T-helper 1 cell (primary cell): ENCODE data around the gene CTXN2.

ENCODE experiments used
- DNase-seq, 5 donors: peaks; one replicate each; pipeline ENCODE4 v3.0.0-alpha.2; 2012 to 2020

CTXN2 gene

DNA sequence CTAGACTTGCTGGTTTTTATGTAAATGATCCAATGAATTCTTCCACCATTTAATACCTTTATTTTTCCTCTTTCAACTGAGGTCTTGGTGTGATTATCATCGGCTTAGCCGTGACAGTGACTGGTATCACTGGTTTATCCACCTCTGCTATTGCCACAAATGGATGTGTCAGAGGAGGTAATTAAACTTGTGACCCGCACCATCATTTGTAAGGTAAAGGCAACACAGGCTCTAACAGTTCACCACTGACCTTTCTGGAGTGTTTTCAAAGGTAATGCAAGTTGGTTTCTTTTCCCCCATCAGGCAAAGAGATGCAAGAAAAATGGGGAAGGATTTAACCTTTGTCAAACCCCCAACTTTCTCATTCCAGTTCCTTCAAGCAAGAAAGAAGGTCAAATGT is 34.3 kb downstream of the CTXN2 start:
- no peak for DNase-seq

DNA sequence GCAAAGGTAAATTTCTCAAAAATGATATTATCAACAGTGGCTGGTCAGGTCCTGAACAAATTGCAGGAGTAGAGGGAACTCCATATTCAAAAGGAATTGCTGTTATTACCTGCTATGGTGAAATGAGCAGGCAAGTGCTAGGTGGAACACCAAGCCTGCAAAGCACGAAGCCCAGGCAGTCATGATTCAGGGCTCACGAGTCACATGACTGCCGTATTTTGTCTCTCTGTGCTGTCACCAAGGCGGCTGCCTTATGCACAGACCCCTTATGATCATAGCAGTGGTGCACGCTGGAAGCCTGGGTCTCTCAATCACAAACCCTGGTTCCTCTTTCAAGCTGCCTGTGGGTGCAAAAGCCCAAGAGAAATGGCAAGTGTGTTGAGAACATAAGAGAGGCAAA is 39.0 kb downstream of the CTXN2 start:
- no peak for DNase-seq

GRCh38 chr15:48233246-48233645 is 41.8 kb downstream of the CTXN2 start:
- DNase-seq = no peak

DNA sequence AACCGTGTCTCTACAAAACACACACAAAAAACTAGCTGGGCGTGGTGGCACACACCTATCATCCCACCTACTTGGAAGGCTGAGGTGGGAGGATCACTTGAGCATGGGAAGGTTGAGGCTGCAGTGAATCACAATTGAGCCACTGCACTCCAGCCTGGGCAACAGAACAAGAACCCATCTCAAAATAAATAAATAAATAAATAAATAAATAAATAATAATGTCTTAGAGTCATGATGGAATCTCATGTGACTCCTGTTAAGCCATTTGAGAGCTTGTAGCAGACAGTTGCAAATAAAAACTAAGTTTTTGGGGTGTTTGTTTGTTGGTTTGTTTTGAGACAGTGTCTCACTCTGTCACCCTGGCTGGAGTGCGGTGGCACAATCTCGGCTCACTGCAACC is 47.9 kb downstream of the CTXN2 start:
- DNase-seq = no peak

GRCh38 chr15:48242015-48242414 is 50.5 kb downstream of the CTXN2 start:
- no peak for DNase-seq

DNA sequence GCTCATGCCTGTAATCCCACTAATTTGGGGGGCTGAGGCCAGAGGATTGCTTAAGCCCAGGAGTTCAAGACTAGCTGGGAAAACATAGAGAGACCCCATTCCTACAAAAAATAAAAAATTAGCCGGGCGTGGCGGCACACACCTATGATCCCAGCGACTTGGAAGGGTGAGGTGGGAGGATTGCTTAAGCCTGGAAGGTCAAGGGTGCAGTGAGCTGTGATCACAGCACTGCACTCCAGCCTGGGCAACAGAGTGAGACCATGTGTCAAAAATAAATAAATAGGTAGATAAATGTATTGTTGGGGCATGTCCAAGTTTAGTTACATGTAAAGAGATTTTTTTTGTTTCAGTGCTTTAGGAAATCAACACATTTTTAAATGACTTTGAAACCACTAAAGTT is 51.1 kb downstream of the CTXN2 start:
- DNase-seq = no peak

GRCh38 chr15:48244921-48245320 is 53.5 kb downstream of the CTXN2 start:
- no peak for DNase-seq

- DNase-seq = no peak
These were observed 56.9 kb downstream of the CTXN2 start for GRCh38 chr15:48248414-48248813.

GRCh38 chr15:48250640-48251076 is 59.2 kb downstream of the CTXN2 start:
- DNase-seq = peak in 1 of 5 donors; percentile 20

GRCh38 chr15:48253172-48253571 is 61.7 kb downstream of the CTXN2 start:
- DNase-seq = no peak
